Hepatocyte (in vitro differentiated cells): ENCODE data around the gene RAB28.

Experiments
- CTCF ChIP-seq: fragments of 200-600 bp; sonication (generic); IDR thresholded peaks from 2 replicates; pipeline ENCODE4 v1.5.1; 2016; ENCODE audit warnings: antibody characterized with exemption, mild to moderate bottlenecking; ENCODE audit not compliant: poor library complexity
- EZH2 ChIP-seq: fragments of 200-600 bp; sonication (generic); IDR thresholded peaks from 2 replicates; pipeline ENCODE4 v1.6.1; 2016; ENCODE audit warnings: antibody characterized with exemption, mild to moderate bottlenecking, borderline replicate concordance

GRCh38 chr4:13484122-13484748 lies at the start of gene RAB28:
- TF ChIP-seq CTCF, result no peak
- TF ChIP-seq EZH2, result no peak
